GM10248 (cell line): ENCODE measurements around the gene ZNF862.

Experiments used
- CTCF ChIA-PET: fragments of 300-600 bp; sonication (Branson Sonifier 250); formaldehyde crosslinking; extraction: SDS; loops from one replicate; lab custom pipeline; 2021; ENCODE audit warnings: antibody characterized with exemption; lab: Yijun Ruan, JAX
- POLR2A ChIA-PET: fragments of 350-650 bp; sonication (Branson Sonifier 250); formaldehyde crosslinking; extraction: SDS; loops from one replicate; lab custom pipeline; 2020; ENCODE audit warnings: antibody characterized with exemption; lab: Yijun Ruan, JAX
- DNase-seq: peaks from one replicate; pipeline ENCODE4 v3.0.0; 2012; ENCODE audit errors: extremely low spot score
- CTCF ChIP-seq: IDR thresholded peaks from 2 replicates; pipeline ENCODE4 v1.5.1; 2012; ENCODE audit warnings: mild to moderate bottlenecking, low read depth; ENCODE audit errors: extremely low read depth, missing control alignments, control extremely low read depth

ZNF862 gene

GRCh38 chr7:149860821-149861727 lies 22.9 kb downstream of the ZNF862 start:
- ChIA-PET CTCF (interaction anchor here (1.0 to 2.4 kb wide), 4 partner anchors 9 to 22 kb away, joined by 3 to 6 read pairs (median 4); no protein-coding TSS in a partner anchor), POLR2A (no interaction called here)
- peak; percentile 13 for TF ChIP-seq CTCF
- no peak for DNase-seq

DNA sequence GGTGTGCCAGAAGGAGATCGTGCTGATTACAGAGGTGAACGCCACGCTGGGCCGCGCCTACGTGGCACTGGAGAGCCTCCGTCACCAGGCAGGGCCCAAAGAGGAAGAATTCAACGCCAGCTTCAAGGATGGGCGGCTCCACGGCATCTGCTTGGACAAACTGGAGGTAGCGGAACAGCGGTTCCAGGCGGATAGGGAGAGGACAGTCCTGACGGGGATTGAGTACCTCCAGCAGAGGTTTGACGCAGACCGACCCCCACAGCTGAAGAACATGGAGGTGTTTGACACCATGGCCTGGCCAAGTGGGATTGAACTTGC lies 23.5 kb downstream of the ZNF862 start:
- ChIA-PET POLR2A (no interaction called here), CTCF (interaction anchor here (1.0 to 2.4 kb wide), 4 partner anchors 9 to 23 kb away, joined by 3 to 6 read pairs (median 4); no protein-coding TSS in a partner anchor)
- no peak for DNase-seq
- no peak for TF ChIP-seq CTCF

GRCh38 chr7:149862156-149862555 lies 24.0 kb downstream of the ZNF862 start:
- no peak for DNase-seq
- CTCF ChIA-PET, result interaction anchor here (1.0 to 2.4 kb wide), 5 partner anchors 8 to 23 kb away, joined by 3 to 6 read pairs (median 3); no protein-coding TSS in a partner anchor
- no peak for TF ChIP-seq CTCF
- POLR2A ChIA-PET, result no interaction called here

- no peak for TF ChIP-seq CTCF
- ChIA-PET POLR2A (no interaction called here), CTCF (no interaction called here)
- no peak for DNase-seq
Observed at GRCh38 chr7:149863500-149863899, 25.3 kb downstream of the ZNF862 start.

GRCh38 chr7:149864023-149864422 lies 25.8 kb downstream of the ZNF862 start:
- no peak for DNase-seq
- POLR2A ChIA-PET, result no interaction called here
- no peak for TF ChIP-seq CTCF
- CTCF ChIA-PET, result no interaction called here

DNA sequence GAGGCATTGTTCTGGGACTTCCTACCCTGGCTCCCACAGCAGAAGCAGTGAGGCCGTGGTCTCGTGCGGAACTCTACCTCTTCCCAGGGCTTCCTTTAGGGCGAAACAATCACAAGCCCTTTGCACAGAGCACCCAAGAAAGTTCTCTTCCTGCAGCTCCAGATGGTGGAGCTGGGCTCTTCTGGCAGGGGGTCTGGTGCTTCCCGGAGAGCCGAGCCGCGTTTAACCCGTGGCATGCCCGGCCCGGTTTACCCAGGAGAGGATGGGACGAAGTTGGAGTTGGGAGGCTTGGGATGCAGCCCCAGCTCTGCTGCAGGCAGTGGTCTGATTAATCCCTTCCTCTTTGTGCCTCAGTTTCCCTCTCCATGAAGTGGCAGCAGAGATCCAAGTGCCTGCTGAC lies 26.6 kb downstream of the ZNF862 start:
- DNase-seq, result no peak
- CTCF ChIA-PET, result no interaction called here
- no peak for TF ChIP-seq CTCF
- POLR2A ChIA-PET, result no interaction called here
